ENCODE results near the gene TMEM18. TPM values are rescaled to one million over a fixed set of nuclear protein-coding genes. Genes with fewer than 3 reads are reported as not detected.

Gene TMEM18
- total RNA-seq, 4 donors from 2014 or later: 17.8 to 27.3 (median 21.5) TPM

DNA sequence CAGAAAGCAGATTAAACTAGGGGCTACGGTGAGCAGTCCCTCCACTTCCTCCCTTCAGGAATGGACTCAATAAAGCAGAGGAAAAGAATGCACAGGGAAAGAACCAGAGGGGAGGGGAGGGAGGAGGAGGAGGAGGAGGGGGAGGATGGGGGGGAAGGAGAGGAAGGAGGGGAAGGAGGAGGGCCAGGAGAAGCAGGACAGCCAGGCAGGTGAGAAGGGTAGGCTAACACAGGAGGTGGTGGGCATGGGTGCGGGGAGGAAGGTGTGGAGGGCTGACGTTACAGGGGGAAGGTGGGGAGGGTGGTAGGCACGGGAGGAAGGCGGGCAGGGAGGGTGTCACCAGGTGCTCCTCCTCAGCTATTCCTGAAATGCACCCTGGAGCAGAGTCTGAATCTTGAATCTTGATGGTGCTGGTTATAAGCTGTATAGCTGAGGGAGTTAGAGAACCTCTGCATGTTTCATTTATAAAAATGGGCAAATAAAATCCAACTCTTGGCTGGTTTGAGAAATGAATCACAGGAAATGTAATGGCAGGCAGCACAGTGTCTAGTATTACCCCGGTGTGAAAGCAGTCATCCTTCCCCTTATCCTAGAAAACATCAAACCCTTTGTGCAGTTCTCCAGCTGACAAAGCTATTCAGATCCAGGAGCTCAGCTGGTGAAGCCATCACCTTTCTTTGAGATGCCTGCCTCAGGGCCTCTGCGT is 3.4 kb downstream of the TMEM18 start:
- DNase-seq (ENCODE audit: low spot score): no peak
- ATAC-seq (ENCODE audit: low FRiP score): no peak
- TF ChIP-seq, protein P1, sequence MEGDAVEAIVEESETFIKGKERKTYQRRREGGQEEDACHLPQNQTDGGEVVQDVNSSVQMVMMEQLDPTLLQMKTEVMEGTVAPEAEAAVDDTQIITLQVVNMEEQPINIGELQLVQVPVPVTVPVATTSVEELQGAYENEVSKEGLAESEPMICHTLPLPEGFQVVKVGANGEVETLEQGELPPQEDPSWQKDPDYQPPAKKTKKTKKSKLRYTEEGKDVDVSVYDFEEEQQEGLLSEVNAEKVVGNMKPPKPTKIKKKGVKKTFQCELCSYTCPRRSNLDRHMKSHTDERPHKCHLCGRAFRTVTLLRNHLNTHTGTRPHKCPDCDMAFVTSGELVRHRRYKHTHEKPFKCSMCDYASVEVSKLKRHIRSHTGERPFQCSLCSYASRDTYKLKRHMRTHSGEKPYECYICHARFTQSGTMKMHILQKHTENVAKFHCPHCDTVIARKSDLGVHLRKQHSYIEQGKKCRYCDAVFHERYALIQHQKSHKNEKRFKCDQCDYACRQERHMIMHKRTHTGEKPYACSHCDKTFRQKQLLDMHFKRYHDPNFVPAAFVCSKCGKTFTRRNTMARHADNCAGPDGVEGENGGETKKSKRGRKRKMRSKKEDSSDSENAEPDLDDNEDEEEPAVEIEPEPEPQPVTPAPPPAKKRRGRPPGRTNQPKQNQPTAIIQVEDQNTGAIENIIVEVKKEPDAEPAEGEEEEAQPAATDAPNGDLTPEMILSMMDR (IDR thresholded peaks at IDR 0.05): no peak

DNA sequence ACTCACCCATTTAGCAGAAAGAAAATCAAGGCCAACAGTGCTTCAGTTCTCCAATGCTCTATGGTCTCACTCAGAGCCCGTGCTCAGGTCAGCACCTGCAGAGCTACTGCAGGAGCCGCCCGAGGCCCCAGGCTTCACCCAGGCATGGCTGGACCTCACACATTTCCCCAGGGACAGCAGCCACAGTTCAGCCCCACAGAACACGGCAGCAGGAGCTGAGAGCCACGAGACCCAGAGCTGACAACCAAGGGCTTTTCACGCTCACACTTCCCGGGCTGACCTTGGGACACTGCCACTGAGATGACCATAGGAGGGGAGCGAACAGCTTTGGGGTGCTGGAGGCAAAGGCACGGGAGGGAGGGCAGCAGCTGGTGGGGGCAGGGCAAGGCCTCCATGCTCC is 4.2 kb downstream of the TMEM18 start:
- TF ChIP-seq, protein P1 (IDR thresholded peaks at IDR 0.05): no peak
- ATAC-seq (ENCODE audit: low FRiP score): no peak
- DNase-seq (ENCODE audit: low spot score): no peak

DNA sequence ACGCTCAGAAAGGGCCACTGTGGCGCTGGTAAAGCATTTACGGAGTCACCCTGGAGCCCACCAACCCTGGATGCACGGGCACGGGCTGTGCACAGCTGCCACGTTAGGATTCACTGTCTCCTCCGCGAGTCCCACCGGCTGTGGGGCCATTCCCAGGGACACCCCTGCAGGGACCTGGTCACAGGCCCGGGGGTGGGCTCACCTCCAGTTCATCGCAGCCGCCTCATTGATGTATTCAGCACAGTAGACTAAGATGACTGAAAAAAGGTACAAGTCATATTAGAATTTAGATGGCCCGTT is 4.7 kb downstream of the TMEM18 start:
- no peak for DNase-seq (ENCODE audit: low spot score)
- ATAC-seq (ENCODE audit: low FRiP score): no peak
- TF ChIP-seq, protein P1 (IDR thresholded peaks at IDR 0.05): no peak

DNA sequence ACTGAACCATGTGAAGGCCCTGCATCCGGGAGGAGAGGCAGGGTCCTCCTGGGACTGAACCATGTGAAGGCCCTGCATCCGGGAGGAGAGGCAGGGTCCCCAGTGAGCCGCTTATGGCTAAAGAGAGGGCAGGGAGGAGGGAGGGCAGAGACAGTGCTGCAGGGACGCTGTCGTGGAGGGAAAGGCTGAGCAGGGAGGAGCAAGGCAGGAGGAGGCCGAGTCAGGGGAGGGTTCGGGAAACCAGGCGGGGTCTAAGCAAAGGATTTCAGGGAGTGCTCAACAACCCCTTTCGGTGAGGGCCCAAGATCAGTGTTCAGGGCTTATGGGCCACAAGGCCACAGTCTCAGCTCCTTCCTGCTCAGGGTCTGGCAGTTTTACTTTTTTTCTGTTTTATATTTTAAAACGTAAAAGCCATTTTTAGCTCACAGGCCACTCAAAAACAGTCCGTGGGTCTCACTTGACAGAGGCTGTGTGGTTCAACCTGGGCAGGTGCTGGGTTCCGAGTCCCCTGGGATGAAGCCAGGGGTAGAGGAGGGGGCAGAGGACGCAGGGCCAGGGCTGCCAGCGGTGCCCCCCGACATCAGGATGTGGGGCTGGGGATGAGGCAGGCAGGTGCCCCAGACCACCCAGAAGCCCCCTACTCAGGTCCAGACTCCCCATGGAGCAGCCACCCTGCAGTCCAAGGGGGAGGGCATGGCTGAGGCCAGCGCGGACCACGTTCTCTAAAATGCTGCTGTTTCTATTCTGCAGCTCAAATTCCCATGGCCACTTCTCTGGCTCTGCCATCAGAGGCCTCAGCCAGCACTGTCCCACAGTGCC is 5.2 kb downstream of the TMEM18 start:
- TF ChIP-seq, protein P1 (IDR thresholded peaks at IDR 0.05): no peak
- no peak for ATAC-seq (ENCODE audit: low FRiP score)
- DNase-seq (ENCODE audit: low spot score): no peak

DNA sequence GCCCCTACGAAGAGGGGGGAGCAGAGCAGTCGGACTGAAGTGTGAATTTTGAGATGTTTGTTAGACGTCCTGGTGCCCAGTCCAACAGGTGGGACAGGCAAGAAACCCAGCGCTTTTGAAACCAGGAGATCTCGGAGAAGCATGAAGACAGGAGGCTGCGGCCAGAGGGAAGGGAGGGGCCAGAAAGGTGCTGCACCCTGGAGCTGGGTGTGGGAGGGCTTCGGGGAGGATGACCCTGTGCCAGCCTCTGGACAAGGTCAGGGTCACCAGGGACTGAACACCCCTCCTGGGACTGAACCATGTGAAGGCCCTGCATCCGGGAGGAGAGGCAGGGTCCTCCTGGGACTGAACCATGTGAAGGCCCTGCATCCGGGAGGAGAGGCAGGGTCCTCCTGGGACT is 6.1 kb downstream of the TMEM18 start:
- ATAC-seq (ENCODE audit: low FRiP score) (no peak), DNase-seq (ENCODE audit: low spot score) (no peak)
- TF ChIP-seq, protein P1 (IDR thresholded peaks at IDR 0.05): no peak

DNA sequence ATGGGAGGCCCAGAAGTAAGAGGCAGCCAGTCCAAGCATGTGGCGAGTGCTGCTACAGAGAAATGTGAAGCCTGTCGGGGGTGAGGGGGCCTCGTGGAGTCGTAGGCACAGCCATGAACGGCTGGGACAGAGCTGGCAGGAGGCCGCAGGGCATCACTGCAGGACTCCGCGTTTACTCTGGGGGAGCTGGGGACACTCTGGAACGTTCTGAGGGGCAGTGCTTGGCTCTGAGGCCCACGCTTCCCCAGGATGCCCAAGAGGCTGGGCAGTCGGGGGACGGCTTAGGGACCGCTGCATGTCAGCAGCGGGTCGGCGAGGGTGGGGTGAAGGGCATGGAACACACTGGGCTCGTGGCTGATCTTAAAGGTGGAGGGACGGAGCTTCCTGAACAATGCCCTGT is 6.6 kb downstream of the TMEM18 start:
- ATAC-seq (ENCODE audit: low FRiP score): no peak
- TF ChIP-seq, protein P1 (IDR thresholded peaks at IDR 0.05): no peak
- DNase-seq (ENCODE audit: low spot score): no peak

DNA sequence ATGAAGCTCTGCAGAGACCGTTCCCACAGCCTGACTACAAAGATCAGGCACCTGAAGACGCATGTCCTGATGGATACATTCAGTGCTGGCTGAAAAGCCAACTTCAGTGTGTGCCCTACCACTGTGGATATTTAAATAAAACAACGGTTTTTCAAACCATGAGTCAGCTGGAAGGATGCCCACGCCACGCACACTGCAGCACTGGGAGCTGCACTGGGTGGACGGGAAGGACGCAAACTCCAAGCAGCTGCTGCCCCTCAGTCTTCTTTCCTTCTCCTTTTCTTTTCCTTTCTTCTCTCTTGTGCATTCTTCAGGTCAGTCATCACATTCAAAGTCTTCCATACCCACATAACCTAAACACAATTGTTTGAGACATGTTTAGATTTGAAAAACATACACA is 7.9 kb downstream of the TMEM18 start:
- ATAC-seq (ENCODE audit: low FRiP score) (no peak), DNase-seq (ENCODE audit: low spot score) (no peak)
- TF ChIP-seq, protein P1 (IDR thresholded peaks at IDR 0.05): no peak

All from omental fat pad (tissue), 4 donors.